Hypothalamus (tissue), 51 donors: ENCODE results near the gene CD22.

Experiments used
- DNase-seq, 51 donors: peaks; one replicate each; lab custom pipeline; 2025; lab: John Stamatoyannopoulos, UW

Gene CD22

DNA sequence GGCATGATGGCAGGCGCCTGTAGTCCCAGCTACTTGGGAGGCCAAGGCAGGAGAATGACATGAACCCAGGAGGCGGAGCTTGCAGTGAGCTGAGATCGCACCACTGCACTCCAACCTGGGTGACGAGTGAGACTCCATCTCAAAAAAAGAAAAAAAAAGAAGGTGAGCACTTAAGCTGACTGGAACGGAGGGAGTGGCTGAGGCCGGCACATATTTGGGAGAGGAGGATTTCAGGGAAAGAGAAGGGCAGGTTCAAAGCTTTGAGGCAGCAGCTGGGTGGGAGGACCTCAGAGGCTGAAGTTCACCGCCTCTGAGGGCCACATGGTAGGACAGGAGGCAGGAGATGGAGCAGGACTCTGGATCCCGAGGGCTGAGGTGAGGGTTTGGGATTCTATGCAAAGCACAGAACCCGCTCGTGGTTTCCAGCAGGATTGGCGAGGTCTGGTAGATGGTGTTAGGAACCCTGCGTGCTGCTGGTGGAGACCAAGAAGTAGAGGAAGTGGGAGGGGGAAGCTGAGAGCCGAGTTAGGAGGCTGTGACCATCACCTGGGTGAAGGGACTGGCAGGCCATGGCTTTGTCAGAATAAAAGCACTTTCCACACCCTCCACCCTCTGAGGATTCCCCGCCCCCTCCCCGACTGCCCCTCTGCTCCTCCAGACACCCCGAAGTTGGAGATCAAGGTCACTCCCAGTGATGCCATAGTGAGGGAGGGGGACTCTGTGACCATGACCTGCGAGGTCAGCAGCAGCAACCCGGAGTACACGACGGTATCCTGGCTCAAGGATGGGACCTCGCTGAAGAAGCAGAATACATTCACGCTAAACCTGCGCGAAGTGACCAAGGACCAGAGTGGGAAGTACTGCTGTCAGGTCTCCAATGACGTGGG, 8.4 kb downstream of the CD22 start:
- DNase-seq, result no peak

DNA sequence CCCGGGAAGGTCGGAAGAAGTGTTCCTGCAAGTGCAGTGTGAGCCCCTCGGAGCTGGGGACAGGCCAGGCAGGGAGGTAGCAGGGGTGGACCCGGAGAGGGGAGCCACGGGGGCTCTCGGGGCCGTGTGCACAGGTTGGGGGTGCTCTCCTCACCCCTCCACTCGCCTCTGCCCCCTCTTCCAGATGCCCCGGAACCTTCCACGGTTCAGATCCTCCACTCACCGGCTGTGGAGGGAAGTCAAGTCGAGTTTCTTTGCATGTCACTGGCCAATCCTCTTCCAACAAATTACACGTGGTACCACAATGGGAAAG, 9.0 kb downstream of the CD22 start:
- no peak for DNase-seq

- no peak for DNase-seq
These were observed 11.4 kb downstream of the CD22 start for GRCh38 chr19:35340431-35340830.

GRCh38 chr19:35341006-35341405, 12.0 kb downstream of the CD22 start:
- DNase-seq, result no peak

GRCh38 chr19:35341565-35342225, 12.7 kb downstream of the CD22 start:
- DNase-seq, result no peak

GRCh38 chr19:35342430-35342829, 13.4 kb downstream of the CD22 start:
- no peak for DNase-seq

- no peak for DNase-seq
These were observed 15.6 kb downstream of the CD22 start for GRCh38 chr19:35344511-35345031.

- no peak for DNase-seq
These were observed 16.7 kb downstream of the CD22 start for GRCh38 chr19:35345671-35346111.

- peak in 1 of 51 donors; percentile 9 for DNase-seq
These were observed 17.4 kb downstream of the CD22 start for GRCh38 chr19:35346193-35347052.

GRCh38 chr19:35347171-35347929, 18.4 kb downstream of the CD22 start, which contains the start of gene FFAR1:
Gene FFAR1 (plus strand): TSS chr19:35347902. CDS start chr19:35351552, 3,650 bp downstream.
- peak in 6 of 51 donors; percentile 5 to 19 (median 15) for DNase-seq

DNA sequence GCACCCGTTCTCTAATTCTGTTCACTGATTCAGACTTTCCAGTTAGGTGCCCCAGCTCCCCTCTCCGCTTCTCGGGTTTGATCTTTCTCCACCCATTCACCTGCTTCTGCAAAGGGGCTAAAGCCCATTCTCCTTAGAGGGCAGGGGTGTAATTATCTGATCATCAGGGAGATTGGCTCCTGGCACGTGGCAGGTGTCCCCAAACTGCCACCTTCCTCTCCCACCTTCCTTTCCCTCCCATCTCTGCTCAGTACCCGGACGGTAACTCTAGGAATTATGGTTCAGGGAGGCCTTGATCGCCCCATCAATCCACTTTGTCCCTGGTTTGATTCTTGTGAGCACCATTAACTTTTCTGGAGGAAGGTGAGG, 18.9 kb downstream of the CD22 start:
- DNase-seq, result no peak

DNA sequence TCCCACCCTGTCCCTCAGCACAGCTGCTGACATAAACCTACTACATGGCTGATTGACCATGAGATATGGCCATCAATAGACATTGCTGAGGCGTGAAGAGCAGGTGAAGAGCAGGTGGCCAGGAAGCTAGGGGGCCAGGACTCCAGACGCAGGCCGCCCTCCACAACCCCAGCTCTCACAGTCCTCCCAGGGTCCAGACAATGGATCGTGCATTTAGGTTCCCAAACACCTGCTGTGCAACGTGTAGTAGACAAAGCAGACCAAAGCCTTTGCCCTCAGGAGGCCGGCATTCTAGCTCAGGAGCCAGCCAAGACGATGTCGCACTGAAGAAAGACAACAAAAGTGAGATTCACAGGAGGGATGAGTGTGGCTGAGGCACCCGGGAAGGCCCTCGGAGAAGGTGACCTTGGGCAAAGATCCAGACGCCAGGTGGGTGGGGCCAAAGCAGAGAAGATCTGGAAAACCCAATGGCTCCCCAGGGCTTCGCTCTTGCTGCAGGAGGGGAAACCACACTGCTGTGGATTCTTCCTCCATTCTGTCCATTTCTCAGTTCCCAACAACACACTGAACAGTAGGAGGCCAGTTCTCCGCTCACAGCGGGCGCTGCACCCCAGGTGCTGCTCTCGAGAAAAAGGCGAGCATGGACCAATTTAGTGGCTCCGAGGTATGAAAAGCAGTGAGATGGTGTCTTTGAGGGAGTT, 20.1 kb downstream of the CD22 start:
- no peak for DNase-seq

DNA sequence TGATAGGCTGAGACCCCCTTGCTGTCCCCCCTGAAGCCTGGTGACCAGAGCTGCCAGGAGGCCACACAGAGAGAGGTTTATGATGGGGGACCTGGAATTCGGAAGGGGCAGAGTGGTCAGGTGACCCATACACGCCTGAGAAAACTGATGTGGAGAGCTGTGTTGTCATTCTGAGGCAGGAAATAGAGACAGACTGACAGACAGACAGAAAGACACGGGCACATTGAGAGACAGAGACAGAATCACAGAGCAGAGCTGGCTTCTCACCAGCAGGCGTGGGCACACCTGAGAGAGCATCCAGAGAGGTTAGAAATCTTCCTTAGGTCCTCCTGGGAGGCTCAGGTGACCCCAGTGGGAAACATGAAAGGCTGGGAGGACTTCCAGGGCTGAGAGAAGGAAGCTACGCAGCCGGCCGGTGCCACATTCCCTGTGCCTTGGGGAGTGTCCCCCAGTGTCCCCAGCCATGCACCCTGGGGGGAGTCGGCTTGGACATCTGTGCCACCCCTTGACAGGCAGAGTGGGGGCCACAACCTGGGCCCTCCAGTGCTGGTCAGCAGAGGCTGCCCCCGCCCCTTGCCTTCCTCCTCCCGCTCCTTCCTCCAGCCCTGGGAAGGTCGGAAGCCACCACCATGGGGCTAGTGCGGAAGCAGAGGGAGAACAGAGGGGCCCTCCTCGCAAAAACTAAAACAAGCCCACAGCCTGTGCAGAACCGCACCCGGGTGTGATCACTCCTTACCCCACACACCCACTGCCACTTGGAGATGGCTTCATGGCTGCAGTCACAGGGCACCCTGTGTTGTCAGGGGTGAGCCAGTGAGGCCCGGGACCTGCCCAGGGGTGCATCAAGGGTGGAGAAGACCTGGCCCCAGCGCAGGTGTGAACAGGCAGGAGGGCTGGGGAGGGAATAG, 20.9 kb downstream of the CD22 start:
- no peak for DNase-seq

DNA sequence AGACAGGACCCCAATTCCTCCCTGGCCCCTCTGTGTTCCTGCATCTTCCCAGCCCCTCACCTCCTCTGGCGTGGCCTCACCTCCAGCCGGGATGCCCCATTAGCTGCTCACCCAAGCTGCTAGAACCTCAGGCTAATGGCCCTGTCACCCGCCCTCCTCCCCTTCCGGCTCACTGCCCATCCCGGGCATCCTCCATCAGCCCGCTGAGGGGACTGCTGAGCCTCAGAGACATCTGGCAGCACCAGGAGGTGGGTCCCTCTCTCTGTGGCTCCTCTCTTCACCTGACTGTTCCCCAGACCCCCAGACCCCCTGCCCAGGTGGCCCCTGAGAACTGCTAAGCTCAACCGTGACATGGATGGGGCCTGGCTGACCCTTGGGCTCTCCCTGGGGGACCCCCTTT, 21.6 kb downstream of the CD22 start:
- DNase-seq, result no peak

DNA sequence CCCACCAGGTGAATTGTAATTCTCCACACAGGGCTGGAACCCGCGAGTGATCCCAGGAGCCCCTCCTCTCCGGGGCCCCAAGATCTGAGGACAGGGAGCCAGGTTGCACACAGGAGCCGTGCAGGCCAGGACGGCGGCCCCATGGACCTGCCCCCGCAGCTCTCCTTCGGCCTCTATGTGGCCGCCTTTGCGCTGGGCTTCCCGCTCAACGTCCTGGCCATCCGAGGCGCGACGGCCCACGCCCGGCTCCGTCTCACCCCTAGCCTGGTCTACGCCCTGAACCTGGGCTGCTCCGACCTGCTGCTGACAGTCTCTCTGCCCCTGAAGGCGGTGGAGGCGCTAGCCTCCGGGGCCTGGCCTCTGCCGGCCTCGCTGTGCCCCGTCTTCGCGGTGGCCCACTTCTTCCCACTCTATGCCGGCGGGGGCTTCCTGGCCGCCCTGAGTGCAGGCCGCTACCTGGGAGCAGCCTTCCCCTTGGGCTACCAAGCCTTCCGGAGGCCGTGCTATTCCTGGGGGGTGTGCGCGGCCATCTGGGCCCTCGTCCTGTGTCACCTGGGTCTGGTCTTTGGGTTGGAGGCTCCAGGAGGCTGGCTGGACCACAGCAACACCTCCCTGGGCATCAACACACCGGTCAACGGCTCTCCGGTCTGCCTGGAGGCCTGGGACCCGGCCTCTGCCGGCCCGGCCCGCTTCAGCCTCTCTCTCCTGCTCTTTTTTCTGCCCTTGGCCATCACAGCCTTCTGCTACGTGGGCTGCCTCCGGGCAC, 22.6 kb downstream of the CD22 start:
- DNase-seq, result no peak

DNA sequence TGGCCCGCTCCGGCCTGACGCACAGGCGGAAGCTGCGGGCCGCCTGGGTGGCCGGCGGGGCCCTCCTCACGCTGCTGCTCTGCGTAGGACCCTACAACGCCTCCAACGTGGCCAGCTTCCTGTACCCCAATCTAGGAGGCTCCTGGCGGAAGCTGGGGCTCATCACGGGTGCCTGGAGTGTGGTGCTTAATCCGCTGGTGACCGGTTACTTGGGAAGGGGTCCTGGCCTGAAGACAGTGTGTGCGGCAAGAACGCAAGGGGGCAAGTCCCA, 23.1 kb downstream of the CD22 start:
- no peak for DNase-seq

- peak in 44 of 51 donors; percentile 8 to 81 (median 46) for DNase-seq
These were observed 23.7 kb downstream of the CD22 start for GRCh38 chr19:35352448-35353304.
